Duodenal mucosa (tissue), 2 donors: ENCODE results near the gene NLGN2.

Source experiments
- H3K27ac ChIP-seq: one replicate; pipeline ENCODE4 v1.7.0; 2013; ENCODE audit warnings: low read depth, low read length
- H3K27me3 ChIP-seq, 2 donors: one replicate each; pipeline ENCODE4 v1.7.0; 2013; ENCODE audit warnings: low read length in 2 of 2, control low read depth in 1 of 2; ENCODE audit not compliant: insufficient read depth in 2 of 2, control insufficient read depth in 1 of 2
- H3K36me3 ChIP-seq, 2 donors: one replicate each; pipeline ENCODE4 v1.7.0; 2013; ENCODE audit warnings: low read length in 2 of 2, control low read depth in 1 of 2; ENCODE audit not compliant: insufficient read depth in 2 of 2, control insufficient read depth in 1 of 2
- H3K4me1 ChIP-seq, 2 donors: one replicate each; pipeline ENCODE4 v1.7.0; 2013; ENCODE audit warnings: low read length in 2 of 2, control low read depth in 1 of 2; ENCODE audit not compliant: insufficient read depth in 2 of 2, control insufficient read depth in 1 of 2
- H3K4me3 ChIP-seq, 2 donors: one replicate each; pipeline ENCODE4 v1.7.0; 2013; ENCODE audit warnings: low read length in 2 of 2, low read depth in 1 of 2
- H3K9ac ChIP-seq, 2 donors: one replicate each; pipeline ENCODE4 v1.7.0; 2013; ENCODE audit warnings: low read length in 2 of 2, low read depth in 1 of 2
- H3K9me3 ChIP-seq, 2 donors: one replicate each; pipeline ENCODE4 v1.7.0; 2013; ENCODE audit warnings: low read length in 2 of 2, control low read depth in 1 of 2; ENCODE audit not compliant: control insufficient read depth in 1 of 2

The NLGN2 gene

GRCh38 chr17:7425756-7426155 is 18.1 kb downstream of the NLGN2 start:
- Histone ChIP-seq H3K9ac (no peak overlapping the region), H3K4me1 (no peaks in the 10 kb centered on the region), H3K27me3 (peaks cover 0 to 3% of the 10 kb centered on the region in 2 donors), H3K36me3 (no peaks in the 10 kb centered on the region), H3K27ac (no peak overlapping the region), H3K9me3 (no peaks in the 10 kb centered on the region), H3K4me3 (no peak overlapping the region)

DNA sequence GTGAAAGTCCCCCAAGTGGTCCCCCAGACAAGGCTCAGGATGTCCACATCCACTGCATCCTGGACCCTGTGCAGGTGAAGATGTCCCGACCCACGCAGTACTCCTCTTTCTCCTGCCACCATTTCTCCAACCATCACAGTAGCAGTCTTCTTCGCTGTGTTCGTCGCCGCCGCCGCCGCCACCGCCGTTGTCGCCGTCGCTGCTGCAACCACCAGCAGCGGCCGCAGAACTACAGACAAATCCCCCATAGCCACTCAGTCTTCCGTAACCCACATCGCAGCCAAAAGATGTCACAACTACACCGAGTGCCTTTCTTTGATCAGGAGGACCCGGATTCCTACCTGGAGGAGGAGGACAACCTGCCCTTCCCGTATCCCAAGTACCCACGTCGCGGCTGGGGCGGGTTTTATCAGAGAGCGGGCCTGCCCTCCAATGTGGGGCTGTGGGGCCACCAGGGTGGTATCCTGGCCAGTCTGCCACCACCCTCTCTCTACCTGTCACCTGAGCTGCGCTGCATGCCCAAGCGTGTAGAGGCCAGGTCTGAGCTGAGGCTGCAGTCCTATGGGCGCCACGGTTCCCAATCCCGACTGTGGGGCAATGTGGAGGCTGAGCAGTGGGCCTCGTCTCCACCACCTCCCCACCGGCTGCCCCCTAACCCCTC is 18.7 kb downstream of the NLGN2 start:
- Histone ChIP-seq H3K9ac (no peak overlapping the region), H3K27ac (no peak overlapping the region), H3K36me3 (no peaks in the 10 kb centered on the region), H3K4me1 (no peaks in the 10 kb centered on the region), H3K4me3 (no peak overlapping the region), H3K27me3 (peaks cover 0 to 3% of the 10 kb centered on the region in 2 donors), H3K9me3 (no peaks in the 10 kb centered on the region)

GRCh38 chr17:7426896-7427489 is 19.3 kb downstream of the NLGN2 start:
- no peak overlapping the region for H3K9ac ChIP-seq
- H3K9me3 ChIP-seq, result no peaks in the 10 kb centered on the region
- no peaks in the 10 kb centered on the region for H3K36me3 ChIP-seq

GRCh38 chr17:7427549-7427948 is 19.9 kb downstream of the NLGN2 start:
- no peak overlapping the region for H3K27ac ChIP-seq
- no peak overlapping the region for H3K9ac ChIP-seq
- H3K9me3 ChIP-seq, result no peaks in the 10 kb centered on the region
- no peaks in the 10 kb centered on the region for H3K36me3 ChIP-seq
- H3K4me3 ChIP-seq, result no peak overlapping the region
- peaks cover 0 to 3% of the 10 kb centered on the region in 2 donors for H3K27me3 ChIP-seq
- H3K4me1 ChIP-seq, result no peaks in the 10 kb centered on the region

More at GRCh38 chr17:7426896-7427489, 19.3 kb downstream of the NLGN2 start:
- Histone ChIP-seq H3K4me3 (no peak overlapping the region), H3K27me3 (peaks cover 0 to 3% of the 10 kb centered on the region in 2 donors), H3K4me1 (no peaks in the 10 kb centered on the region), H3K27ac (no peak overlapping the region)

- Histone ChIP-seq H3K4me3 (no peak within 1 kb of the TSS), H3K9ac (no peak within 1 kb of the TSS), H3K9me3 (no peaks in the 10 kb centered on the region), H3K27me3 (peaks cover 0 to 2% of the 10 kb centered on the region in 2 donors), H3K4me1 (no peaks in the 10 kb centered on the region), H3K36me3 (no peaks in the 10 kb centered on the region), H3K27ac (no peak within 1 kb of the TSS)
Observed at GRCh38 chr17:7428557-7428956, 20.9 kb downstream of the NLGN2 start, which contains the start of gene SPEM3. SPEM3 (plus strand) TSS chr17:7428857; CDS start chr17:7428903, 46 bp downstream.

DNA sequence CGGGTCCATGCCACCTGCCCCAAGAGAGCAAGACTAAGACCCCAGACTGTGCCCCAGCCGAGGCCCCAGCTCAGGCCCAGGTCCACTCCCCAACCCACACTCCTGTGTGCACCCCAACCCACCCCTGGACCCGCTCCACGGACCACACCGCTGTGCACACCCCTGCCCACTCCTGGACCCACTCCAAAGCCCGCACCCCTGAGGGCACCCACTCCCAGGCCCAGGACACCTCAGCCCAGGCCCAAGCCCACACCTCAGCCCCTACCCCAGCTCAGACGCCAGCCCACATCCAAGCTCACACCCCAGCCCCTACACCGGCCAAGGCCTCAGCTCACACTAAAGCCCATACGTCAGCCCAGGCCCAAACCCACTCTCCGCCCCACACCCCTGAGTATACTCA is 22.1 kb downstream of the NLGN2 start:
- H3K4me3 ChIP-seq, result no peak overlapping the region
- no peak overlapping the region for H3K27ac ChIP-seq
- H3K9ac ChIP-seq, result no peak overlapping the region
- H3K4me1 ChIP-seq, result no peaks in the 10 kb centered on the region
- H3K27me3 ChIP-seq, result no peaks in the 10 kb centered on the region
- H3K9me3 ChIP-seq, result no peaks in the 10 kb centered on the region
- H3K36me3 ChIP-seq, result no peaks in the 10 kb centered on the region

- no peaks in the 10 kb centered on the region for H3K36me3 ChIP-seq
- H3K9me3 ChIP-seq, result no peaks in the 10 kb centered on the region
- no peak overlapping the region for H3K27ac ChIP-seq
- H3K27me3 ChIP-seq, result no peaks in the 10 kb centered on the region
- H3K4me3 ChIP-seq, result no peak overlapping the region
- H3K4me1 ChIP-seq, result peaks cover 2 to 9% of the 10 kb centered on the region in 2 donors
- H3K9ac ChIP-seq, result no peak overlapping the region
Observed at GRCh38 chr17:7431231-7431630, 23.6 kb downstream of the NLGN2 start.

DNA sequence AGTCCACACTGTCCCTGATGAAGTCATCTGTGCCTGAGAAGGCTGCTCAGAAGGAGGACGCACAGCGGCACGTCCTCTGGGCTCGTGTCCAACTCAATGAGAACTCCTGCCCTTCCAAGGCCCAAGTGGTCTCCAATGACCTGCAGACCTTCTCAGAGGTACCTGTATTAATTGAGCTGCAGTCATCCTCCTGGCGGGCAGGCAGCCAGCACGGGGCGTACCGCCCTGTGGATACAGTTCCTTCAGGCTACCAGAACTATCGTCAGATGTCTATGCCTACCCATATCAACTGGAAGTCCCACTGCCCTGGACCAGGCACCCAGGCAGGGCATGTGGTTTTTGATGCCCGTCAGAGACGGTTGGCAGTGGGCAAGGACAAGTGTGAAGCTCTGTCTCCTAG is 24.7 kb downstream of the NLGN2 start:
- H3K36me3 ChIP-seq, result no peaks in the 10 kb centered on the region
- H3K27ac ChIP-seq, result no peak overlapping the region
- H3K9ac ChIP-seq, result no peak overlapping the region
- peaks cover 9 to 15% of the 10 kb centered on the region in 2 donors for H3K4me1 ChIP-seq
- H3K4me3 ChIP-seq, result no peak overlapping the region
- H3K9me3 ChIP-seq, result no peaks in the 10 kb centered on the region
- H3K27me3 ChIP-seq, result no peaks in the 10 kb centered on the region

DNA sequence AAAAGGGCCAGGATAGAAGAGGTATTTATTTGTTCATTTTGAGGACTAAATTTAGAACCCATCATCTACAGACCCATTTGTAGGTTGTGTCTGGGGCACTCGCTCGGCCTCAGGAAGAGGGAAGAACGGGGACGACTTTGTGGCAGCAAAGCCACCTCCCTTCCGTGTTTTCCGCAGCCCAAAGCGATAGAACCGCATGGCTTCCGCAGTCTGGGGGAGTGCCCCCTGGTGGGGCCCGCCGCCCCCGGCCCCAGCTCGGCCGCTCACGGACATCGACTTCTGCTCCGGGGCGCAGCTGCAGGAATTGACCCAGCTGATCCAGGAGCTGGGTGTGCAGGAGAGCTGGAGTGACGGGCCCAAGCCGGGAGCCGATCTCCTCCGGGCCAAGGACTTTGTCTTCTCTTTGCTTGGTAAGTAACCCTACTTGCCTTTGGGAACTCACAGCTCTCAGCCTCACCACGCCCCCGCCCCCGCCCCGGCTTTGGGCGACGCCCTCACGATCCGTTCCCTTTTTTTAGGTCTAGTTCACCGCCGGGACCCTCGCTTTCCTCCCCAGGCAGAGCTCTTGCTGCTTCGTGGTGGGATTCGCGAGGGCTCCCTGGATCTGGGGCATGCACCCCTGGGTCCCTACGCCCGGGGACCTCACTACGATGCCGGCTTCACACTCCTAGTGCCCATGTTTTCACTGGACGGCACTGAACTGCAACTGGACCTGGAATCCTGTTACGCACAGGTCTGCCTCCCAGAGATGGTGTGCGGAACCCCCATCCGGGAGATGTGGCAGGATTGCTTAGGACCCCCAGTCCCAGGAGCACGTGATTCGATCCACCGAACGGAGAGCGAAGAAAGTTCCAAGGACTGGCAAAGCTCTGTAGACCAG is 28.3 kb downstream of the NLGN2 start:
- no peaks in the 10 kb centered on the region for H3K36me3 ChIP-seq

More for the DNA sequence above, 28.3 kb downstream of the NLGN2 start:
- Histone ChIP-seq H3K4me1 (peaks cover 36 to 38% of the 10 kb centered on the region in 2 donors), H3K9ac (peak overlapping the region; percentile 63 to 76), H3K9me3 (no peaks in the 10 kb centered on the region), H3K27ac (peak overlapping the region; percentile 89), H3K27me3 (peaks cover 18 to 25% of the 10 kb centered on the region in 2 donors), H3K4me3 (peak overlapping the region; percentile 69 to 85)
